Right lobe of liver (tissue), 4 donors: ENCODE results near the gene NTN5.

ENCODE experiments used
- CTCF ChIP-seq, 4 donors: fragments of 200-600 bp in 3 of 4; fragments of 450-650 bp in 1 of 4; IDR thresholded peaks; one replicate each; pipeline versions ENCODE4 v1.5.1 to v1.8.0; 2016 to 2022; ENCODE audit warnings: antibody characterized with exemption in 4 of 4, mild to moderate bottlenecking in 2 of 4
- POLR2A ChIP-seq: fragments of 450-650 bp; IDR thresholded peaks from one replicate; pipeline ENCODE4 v1.6.1; 2017; ENCODE audit warnings: antibody characterized with exemption, mild to moderate bottlenecking
- donor health status: DM: no; HTN: no; CAD: no.
- donor health status: DM: no; HTN: no; CAD: no.
- donor health status: DM: no; HTN: yes; CAD: no.

- TF ChIP-seq POLR2A, result no peak
- TF ChIP-seq CTCF (IDR thresholded peaks at IDR 0.05), result no peak
Measured at GRCh38 chr19:48668332-48668731, 4.5 kb downstream of the NTN5 start.
